SK-N-SH (cell line): Measurements from ENCODE around the gene SPOP. TPM values are rescaled to one million over a fixed set of nuclear protein-coding genes. Genes with fewer than 3 reads are reported as not detected.

Experiments
- CTCF ChIA-PET: fragments of 300-600, 350-600 bp; formaldehyde crosslinking; extraction: SDS; loops from one replicate; lab custom pipeline; 2021; lab: Yijun Ruan, JAX
- POLR2A ChIA-PET: fragments of 350-600 bp; sonication (Branson Sonifier 250); formaldehyde crosslinking; extraction: SDS; loops from one replicate; lab custom pipeline; 2020; ENCODE audit warnings: antibody characterized with exemption, inconsistent platforms; lab: Yijun Ruan, JAX
- DNase-seq: peaks from one replicate; pipeline ENCODE4 v3.0.0; 2012
- H2AFZ ChIP-seq: fragments of 200-600 bp; sonication (generic); 2 replicates; pipeline ENCODE4 v1.8.1; 2016; ENCODE audit warnings: antibody characterized with exemption, mild to moderate bottlenecking, low read depth
- H3F3A ChIP-seq: fragments of 200-600 bp; sonication (generic); replicated peaks from 2 replicates; pipeline ENCODE3; 2016; ENCODE audit warnings: antibody characterized with exemption, mild to moderate bottlenecking; ENCODE audit not compliant: insufficient read depth
- H3K27ac ChIP-seq, 2 experiments: fragments of 200-500 bp in 1 of 2; fragments of 200-600 bp in 1 of 2; sonication (Bioruptor generic) in 1 of 2; sonication (generic), shearing (Covaris generic) in 1 of 2; 2 replicates each; pipeline versions ENCODE4 v1.5.1 to v1.6.1; 2014 to 2016; ENCODE audit warnings: low read depth in 2 of 2, inconsistent platforms in 1 of 2, low read length in 1 of 2, mild to moderate bottlenecking in 1 of 2, mixed read lengths in 1 of 2
- H3K27me3 ChIP-seq: fragments of 200-600 bp; sonication (generic), shearing (Covaris generic); 2 replicates; pipeline ENCODE4 v1.6.1; 2016; ENCODE audit warnings: mixed run types; ENCODE audit not compliant: insufficient read depth
- H3K36me3 ChIP-seq, 2 experiments: fragments of 200-500 bp in 1 of 2; fragments of 200-600 bp in 1 of 2; sonication (Bioruptor generic) in 1 of 2; sonication (generic) in 1 of 2; replicated peaks in 1 of 2; 2 replicates each; pipeline versions ENCODE3 to v1.5.1; 2014 to 2016; ENCODE audit warnings: low read length in 1 of 2, mild to moderate bottlenecking in 1 of 2; ENCODE audit not compliant: insufficient read depth in 2 of 2, control insufficient read depth in 1 of 2
- H3K4me1 ChIP-seq, 2 experiments: fragments of 200-500 bp in 1 of 2; fragments of 200-600 bp in 1 of 2; sonication (Bioruptor generic) in 1 of 2; sonication (generic), shearing (Covaris generic) in 1 of 2; 2 replicates each; pipeline versions ENCODE4 v1.5.1 to v1.6.1; 2014 to 2016; ENCODE audit warnings: low read depth in 1 of 2, low read length in 1 of 2, mixed run types in 1 of 2; ENCODE audit not compliant: insufficient read depth in 2 of 2, control insufficient read depth in 1 of 2
- H3K4me2 ChIP-seq: fragments of 200-600 bp; sonication (generic), shearing (Covaris generic); 2 replicates; pipeline ENCODE4 v1.6.1; 2017; ENCODE audit warnings: mixed run types
- H3K4me3 ChIP-seq, 2 experiments: fragments of 200-500 bp in 1 of 2; fragments of 200-600 bp in 1 of 2; sonication (Bioruptor generic) in 1 of 2; sonication (generic), shearing (Covaris generic) in 1 of 2; 2 replicates each; pipeline versions ENCODE4 v1.5.1 to v1.8.1; 2014 to 2016; ENCODE audit warnings: low read depth in 2 of 2, inconsistent platforms in 1 of 2, low read length in 1 of 2, mild to moderate bottlenecking in 1 of 2, mixed read lengths in 1 of 2, moderate library complexity in 1 of 2
- H3K79me2 ChIP-seq: fragments of 200-600 bp; sonication (generic); 2 replicates; pipeline ENCODE4 v1.8.1; 2017; ENCODE audit warnings: mild to moderate bottlenecking; ENCODE audit not compliant: insufficient read depth
- H3K9ac ChIP-seq: fragments of 200-600 bp; sonication (generic); 2 replicates; pipeline ENCODE4 v1.6.1; 2017; ENCODE audit warnings: mixed run types
- H3K9me2 ChIP-seq: fragments of 200-600 bp; sonication (generic); 2 replicates; pipeline ENCODE4 v1.6.1; 2017; ENCODE audit warnings: mixed run types
- H3K9me3 ChIP-seq: fragments of 200-600 bp; sonication (generic); 2 replicates; pipeline ENCODE4 v1.6.1; 2017; ENCODE audit warnings: mixed run types, mild to moderate bottlenecking, moderate library complexity
- H4K20me1 ChIP-seq: fragments of 200-600 bp; sonication (generic); 2 replicates; pipeline ENCODE4 v1.6.1; 2017; ENCODE audit warnings: mild to moderate bottlenecking, mixed run types; ENCODE audit not compliant: insufficient read depth
- CTCF ChIP-seq: fragments of 200-600 bp; sonication (generic); IDR thresholded peaks from 2 replicates; pipeline ENCODE4 v1.6.1; 2017; ENCODE audit warnings: antibody characterized with exemption, mild to moderate bottlenecking, moderate library complexity
- EP300 ChIP-seq, 2 experiments: IDR thresholded peaks; 2 replicates each; pipeline versions ENCODE4 v1.4.0 to v1.6.1; 2012; ENCODE audit warnings: borderline replicate concordance in 1 of 2, low read depth in 1 of 2, low read length in 1 of 2
- FOXJ3 ChIP-seq: sonication (generic); formaldehyde crosslinking; IDR thresholded peaks from 2 replicates; pipeline ENCODE4 v1.5.1; 2020; ENCODE audit warnings: mild to moderate bottlenecking, missing genetic modification reagents
- MAX ChIP-seq: IDR thresholded peaks from 2 replicates; pipeline ENCODE4 v1.4.0; 2012; ENCODE audit warnings: low read depth
- MEF2A ChIP-seq: IDR thresholded peaks from 2 replicates; pipeline ENCODE4 v1.4.0; 2012; ENCODE audit warnings: low read depth, borderline replicate concordance
- MXI1 ChIP-seq: IDR thresholded peaks from 2 replicates; pipeline ENCODE4 v1.6.1; 2012; ENCODE audit warnings: mild to moderate bottlenecking, low read depth, low read length, improper control_type of control experiment
- NFIC ChIP-seq: IDR thresholded peaks from 2 replicates; pipeline ENCODE4 v1.4.0; 2012; ENCODE audit warnings: borderline replicate concordance
- RAD21 ChIP-seq: IDR thresholded peaks from 2 replicates; pipeline ENCODE4 v1.6.1; 2012; ENCODE audit warnings: mild to moderate bottlenecking, low read length
- RCOR1 ChIP-seq: fragments of 150-350 bp; IDR thresholded peaks from 2 replicates; pipeline ENCODE4 v1.6.1; 2017; ENCODE audit warnings: antibody characterized with exemption, low read length
- REST ChIP-seq: IDR thresholded peaks from 2 replicates; pipeline ENCODE4 v1.6.1; 2012; ENCODE audit warnings: mild to moderate bottlenecking, low read depth, low read length, moderate library complexity
- RFX5 ChIP-seq: IDR thresholded peaks from 2 replicates; pipeline ENCODE4 v1.6.1; 2012; ENCODE audit warnings: mild to moderate bottlenecking, improper control_type of control experiment, low read length
- RXRA ChIP-seq: IDR thresholded peaks from 2 replicates; pipeline ENCODE4 v1.4.0; 2012; ENCODE audit warnings: low read depth, mild to moderate bottlenecking, borderline replicate concordance
- SMC3 ChIP-seq: IDR thresholded peaks from 2 replicates; pipeline ENCODE4 v1.6.1; 2012; ENCODE audit warnings: low read depth, low read length, improper control_type of control experiment
- TAF1 ChIP-seq: IDR thresholded peaks from 2 replicates; pipeline ENCODE4 v1.6.1; 2012; ENCODE audit warnings: low read depth, mild to moderate bottlenecking, low read length, moderate library complexity, borderline replicate concordance
- TCF12 ChIP-seq: IDR thresholded peaks from 2 replicates; pipeline ENCODE4 v1.4.0; 2012
- TEAD4 ChIP-seq: IDR thresholded peaks from 2 replicates; pipeline ENCODE4 v1.4.0; 2012; ENCODE audit warnings: mild to moderate bottlenecking, borderline replicate concordance; ENCODE audit not compliant: insufficient read depth
- USF1 ChIP-seq: IDR thresholded peaks from 2 replicates; pipeline ENCODE4 v1.4.0; 2012; ENCODE audit warnings: low read depth, borderline replicate concordance
- USF2 ChIP-seq: fragments of 150-350 bp; IDR thresholded peaks from 2 replicates; pipeline ENCODE4 v1.6.1; 2017; ENCODE audit warnings: antibody characterized with exemption, low read length, low read depth, borderline replicate concordance
- WGBS: methylation state at CpG from one replicate; pipeline ENCODE4 v1.1.6; 2017; ENCODE audit warnings: low lambda C conversion rate; 5-methylcytosine and 5-hydroxymethylcytosine counted together
- polyA plus RNA-seq, 3 experiments: library from polyadenylated mRNA; depleted of rRNA; stranded (reverse); fragments of >200 nt; gene quantifications; 2 replicates each; pipeline ENCODE4 v1.2.3, GENCODE V29; 2012

Gene SPOP
- polyA plus RNA-seq, 1 of the 3 experiments (the other 2 are of a cell fraction) = 54.0 TPM

GRCh38 chr17:49567871-49568694, 109.8 kb downstream of the SPOP start (continued):
- TF ChIP-seq REST (0 out of 2 replicates have a peak, but pooled peaks have one; percentile 25), MEF2A (no peak), RFX5 (no peak), TEAD4 (no peak), SMC3 (peak; percentile 99), NFIC (no peak), TCF12 (no peak), EP300 (IDR thresholded peaks at IDR 0.05; ENCODE audit: borderline replicate concordance in 1 of 2, low read depth in 1 of 2, low read length in 1 of 2) (no peak)

GRCh38 chr17:49567104-49567521, 110.8 kb downstream of the SPOP start:
- Histone ChIP-seq H3F3A (peaks cover 15% of the 10 kb centered on the region), H4K20me1 (no peaks in the 10 kb centered on the region), H3K4me3 (no peak overlapping the region), H3K36me3 (no peaks in the 10 kb centered on the region), H3K4me1 (peaks cover 0 to 14% of the 10 kb centered on the region in 2 experiments; a peak in 1 of 4 replicates), H3K4me2 (no peak overlapping the region), H2AFZ (no peak overlapping the region), H3K27ac (no peak overlapping the region), H3K27me3 (peaks cover 65% of the 10 kb centered on the region), H3K9ac (no peak overlapping the region), H3K9me2 (no peaks in the 10 kb centered on the region), H3K79me2 (no peaks in the 10 kb centered on the region), H3K9me3 (no peaks in the 10 kb centered on the region)
- POLR2A ChIA-PET = interaction anchor here (1.0 kb wide), 1 partner anchor 141 kb away, joined by 3 read pairs; the partner anchor contains the start of gene SLC35B1
- no peak for DNase-seq
- WGBS = 7% methylated on average over 9 of the region's 9 CpGs
- CTCF ChIA-PET = interaction anchor here (0.5 to 48.9 kb wide), 88 partner anchors 9 to 1196 kb away, joined by 3 to 2107 read pairs (median 4); partner anchors contain the start of genes DLX3, NGFR, NXPH3 and PHB1
- no peak for TF ChIP-seq MXI1
- no peak for TF ChIP-seq FOXJ3 (CRISPR knock-in tag)
- TF ChIP-seq RCOR1 = no peak
- TF ChIP-seq SMC3 = no peak
- TF ChIP-seq RFX5 = no peak
- TF ChIP-seq RXRA = no peak
- TF ChIP-seq RAD21 = no peak
- no peak for TF ChIP-seq USF2
- TF ChIP-seq NFIC = no peak
- TF ChIP-seq REST = no peak
- TF ChIP-seq TAF1 = no peak
- TF ChIP-seq MAX = no peak
- no peak for TF ChIP-seq CTCF
- TF ChIP-seq USF1 = no peak
